Lower leg skin (tissue), 4 donors: Measurements from ENCODE around the gene ZNF646. TPM values are rescaled to one million over a fixed set of nuclear protein-coding genes. Genes with fewer than 3 reads are reported as not detected.

Experiments used
- DNase-seq, 2 donors: peaks; one replicate each; pipeline ENCODE4 v3.0.0-alpha.2; 2019; ENCODE audit warnings: low spot score in 2 of 2
- H3K4me3 ChIP-seq: fragments of 200-600 bp; sonication (generic); 2 replicates; pipeline ENCODE4 v1.5.1; 2017; ENCODE audit warnings: mild to moderate bottlenecking, low read depth; ENCODE audit not compliant: poor library complexity, severe bottlenecking
- CTCF ChIP-seq, 3 donors: fragments of 450-650 bp; IDR thresholded peaks; one replicate each; pipeline ENCODE4 v1.5.1; 2016; ENCODE audit warnings: antibody characterized with exemption in 3 of 3, mild to moderate bottlenecking in 3 of 3, moderate library complexity in 2 of 3
- POLR2A ChIP-seq, 2 donors: fragments of 450-650 bp; IDR thresholded peaks; one replicate each; pipeline ENCODE4 v1.6.1; 2016 to 2017; ENCODE audit warnings: antibody characterized with exemption in 2 of 2, mild to moderate bottlenecking in 1 of 2, moderate library complexity in 1 of 2
- WGBS, 2 donors: methylation state at CpG; one replicate each; pipeline ENCODE4 v1.1.5; 2018; 5-methylcytosine and 5-hydroxymethylcytosine counted together
- intact Hi-C: fragments of 100-400 bp; cut with DNase I; formaldehyde crosslinking; loops from one replicate; pipeline ENCODE4 v1.15.0; 2023; ENCODE audit warnings: low total_unique reads
- total RNA-seq, 4 donors: library from RNA; depleted of rRNA; stranded (reverse); fragments of >200 nt; gene quantifications; one replicate each; pipeline ENCODE4 v1.1.0, GENCODE V29; 2016

ZNF646 gene
- total RNA-seq, 4 donors from 2014 or later = 25.4 to 30.3 (median 27.1) TPM

- 74 to 79% methylated on average over 14 of the region's 14 CpGs for WGBS, 2 donors
- DNase-seq = no peak
- intact Hi-C loops = no loop called here
- no peak overlapping the region for H3K4me3 ChIP-seq
- TF ChIP-seq POLR2A (IDR thresholded peaks at IDR 0.05) (no peak), CTCF (IDR thresholded peaks at IDR 0.05) (no peak)
These were observed 54.7 kb downstream of the ZNF646 start for GRCh38 chr16:31128711-31129567.

GRCh38 chr16:31129568-31130335 is 55.5 kb downstream of the ZNF646 start:
- H3K4me3 ChIP-seq = no peak overlapping the region
- TF ChIP-seq POLR2A (IDR thresholded peaks at IDR 0.05) (no peak), CTCF (IDR thresholded peaks at IDR 0.05) (no peak)
- DNase-seq = peak in 1 of 2 donors; percentile 88
- intact Hi-C loops = no loop called here
- WGBS, 2 donors = 64 to 71% methylated on average over 28 to 29 of the region's 29 CpGs

DNA sequence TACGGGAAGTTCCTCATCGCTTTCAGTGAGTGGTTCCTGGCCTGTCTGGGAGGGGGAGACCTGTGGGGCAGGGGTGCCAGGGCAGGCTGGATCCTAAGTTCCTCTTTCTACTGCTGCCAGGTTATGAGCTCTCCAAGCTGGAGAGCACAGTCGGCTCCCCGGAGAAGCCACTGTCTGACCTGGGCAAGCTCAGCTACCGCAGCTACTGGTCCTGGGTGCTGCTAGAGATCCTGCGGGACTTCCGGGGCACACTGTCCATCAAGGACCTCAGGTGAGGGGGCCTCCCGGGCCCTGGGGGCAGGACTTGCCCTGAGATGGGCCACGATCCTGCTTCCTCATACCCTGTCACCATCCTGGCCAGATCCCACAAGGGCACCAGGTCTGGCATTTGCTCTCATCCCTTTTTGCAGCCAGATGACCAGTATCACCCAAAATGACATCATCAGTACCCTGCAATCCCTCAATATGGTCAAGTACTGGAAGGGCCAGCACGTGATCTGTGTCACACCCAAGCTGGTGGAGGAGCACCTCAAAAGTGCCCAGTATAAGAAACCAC is 56.2 kb downstream of the ZNF646 start:
- 66 to 71% methylated on average over 6 to 10 of the region's 10 CpGs for WGBS, 2 donors
- TF ChIP-seq CTCF (IDR thresholded peaks at IDR 0.05) (no peak), POLR2A (IDR thresholded peaks at IDR 0.05) (no peak)
- DNase-seq = peak in 1 of 2 donors; percentile 87
- no peak overlapping the region for H3K4me3 ChIP-seq
- intact Hi-C loops = no loop called here

DNA sequence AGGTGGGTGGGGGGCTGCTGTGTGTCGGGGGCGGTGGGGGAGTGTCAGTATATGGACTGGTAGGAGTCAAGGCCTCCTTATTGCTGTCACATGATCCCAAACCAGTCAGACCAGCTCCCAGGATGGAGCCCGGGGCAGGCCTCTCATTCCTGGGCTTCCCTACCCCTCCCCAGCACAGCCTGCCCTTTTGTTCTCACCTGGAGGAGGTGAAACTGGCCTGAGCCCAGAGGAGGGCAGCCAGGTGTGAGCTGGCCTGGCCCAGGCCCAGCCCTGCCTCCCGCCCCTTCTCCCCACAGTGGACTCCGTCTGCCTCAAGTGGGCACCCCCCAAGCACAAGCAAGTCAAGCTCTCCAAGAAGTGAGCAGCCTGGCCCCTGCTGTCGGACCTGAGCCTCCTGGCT is 56.7 kb downstream of the ZNF646 start:
- DNase-seq = peak; percentile 74 to 91
- TF ChIP-seq CTCF (IDR thresholded peaks at IDR 0.05) = no peak
- no peak for TF ChIP-seq POLR2A (IDR thresholded peaks at IDR 0.05)
- 57 to 62% methylated on average over 4 to 6 of the region's 6 CpGs for WGBS, 2 donors

GRCh38 chr16:31131416-31131815 is 57.2 kb downstream of the ZNF646 start:
- TF ChIP-seq CTCF (IDR thresholded peaks at IDR 0.05) = no peak
- no peak for TF ChIP-seq POLR2A (IDR thresholded peaks at IDR 0.05)
- DNase-seq = no peak
- WGBS, 2 donors = 59 to 67% methylated on average over 9 to 11 of the region's 11 CpGs
- H3K4me3 ChIP-seq = no peak overlapping the region
- intact Hi-C loops = no loop called here

More for the DNA sequence above, 56.7 kb downstream of the ZNF646 start:
- intact Hi-C loops = no loop called here
- no peak overlapping the region for H3K4me3 ChIP-seq
